ENCODE data around the gene TFCP2L1. TPM values are rescaled to one million over a fixed set of nuclear protein-coding genes. Genes with fewer than 3 reads are reported as not detected.
"Not testable (repeated sequence)": the region's sequence is repeated elsewhere in the genome, so short reads cannot be mapped to it uniquely, and the experiment has no call there.

Gene TFCP2L1, protein sequence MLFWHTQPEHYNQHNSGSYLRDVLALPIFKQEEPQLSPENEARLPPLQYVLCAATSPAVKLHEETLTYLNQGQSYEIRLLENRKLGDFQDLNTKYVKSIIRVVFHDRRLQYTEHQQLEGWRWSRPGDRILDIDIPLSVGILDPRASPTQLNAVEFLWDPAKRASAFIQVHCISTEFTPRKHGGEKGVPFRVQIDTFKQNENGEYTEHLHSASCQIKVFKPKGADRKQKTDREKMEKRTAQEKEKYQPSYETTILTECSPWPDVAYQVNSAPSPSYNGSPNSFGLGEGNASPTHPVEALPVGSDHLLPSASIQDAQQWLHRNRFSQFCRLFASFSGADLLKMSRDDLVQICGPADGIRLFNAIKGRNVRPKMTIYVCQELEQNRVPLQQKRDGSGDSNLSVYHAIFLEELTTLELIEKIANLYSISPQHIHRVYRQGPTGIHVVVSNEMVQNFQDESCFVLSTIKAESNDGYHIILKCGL
- total RNA-seq: under 0.01 TPM in 1 of 2 replicates, not detected in the other

DNA sequence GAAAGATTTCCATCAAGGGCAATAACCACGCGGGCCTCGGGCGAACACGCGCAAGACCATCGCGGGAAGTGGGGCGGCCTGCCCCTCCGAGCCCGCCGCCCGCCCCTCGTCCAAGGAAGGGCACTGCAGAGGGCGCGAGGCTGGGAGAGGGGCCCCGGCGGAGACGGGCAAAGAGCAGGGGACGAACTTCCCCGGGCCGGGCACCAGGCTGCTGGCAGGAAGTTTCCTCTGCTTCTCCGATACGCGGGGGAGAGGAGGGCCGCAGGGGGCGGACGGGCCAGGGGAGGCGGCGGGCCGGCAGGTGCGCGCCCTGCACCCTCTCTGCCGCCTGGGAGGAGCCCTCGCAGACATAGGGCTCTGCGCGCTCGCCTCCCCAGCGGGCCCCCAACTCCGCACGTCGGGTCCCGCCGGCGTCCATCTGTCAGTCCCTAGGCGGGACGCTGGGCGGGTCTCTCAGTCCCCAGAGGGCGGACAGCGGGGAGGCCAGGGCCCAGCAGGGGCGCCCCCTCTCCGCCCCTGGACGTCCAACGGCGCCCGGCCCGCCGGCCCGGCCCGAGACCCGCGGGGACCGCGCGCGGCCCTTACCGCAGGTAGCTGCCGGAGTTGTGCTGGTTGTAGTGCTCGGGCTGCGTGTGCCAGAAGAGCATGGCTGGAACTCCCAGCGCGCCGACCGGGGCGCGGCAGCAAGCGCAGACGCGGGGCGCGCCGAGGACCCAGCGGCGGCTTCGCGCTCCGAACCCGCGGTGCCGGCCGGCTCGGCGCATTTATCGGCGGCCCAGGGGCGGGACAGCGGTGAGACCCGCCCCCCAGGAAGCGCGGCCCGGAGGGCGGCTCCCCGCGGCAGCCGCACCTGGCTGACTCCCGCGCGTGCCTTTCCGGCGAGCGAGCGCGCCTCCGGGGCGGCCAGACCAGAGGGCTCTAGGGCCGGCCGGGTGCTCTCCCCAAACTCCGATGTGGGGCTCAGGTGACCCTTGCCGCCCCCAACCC is at the start of gene TFCP2L1:
Gene TFCP2L1, minus strand, starts transcription at position 740 of the 987 bp plus-strand sequence. Its CDS starts 93 bp downstream, at position 647.
- no peak within 1 kb of the TSS for H3K27ac ChIP-seq (ENCODE audit: low read depth, low read length)
- no peaks in the 10 kb centered on the region for H3K79me2 ChIP-seq (ENCODE audit: insufficient read depth, low read length)
- no peaks in the 10 kb centered on the region for H3K4me1 ChIP-seq (ENCODE audit: insufficient read depth, low read length)
- H3K4me2 ChIP-seq (ENCODE audit: insufficient read depth, low read length): peak within 1 kb of the TSS; percentile 53
- no peaks in the 10 kb centered on the region for H4K20me1 ChIP-seq (ENCODE audit: insufficient read depth, low read length)
- DNase-seq (ENCODE audit: insufficient read length, low spot score, missing footprints): peak; percentile 88
- TF ChIP-seq, protein P1, sequence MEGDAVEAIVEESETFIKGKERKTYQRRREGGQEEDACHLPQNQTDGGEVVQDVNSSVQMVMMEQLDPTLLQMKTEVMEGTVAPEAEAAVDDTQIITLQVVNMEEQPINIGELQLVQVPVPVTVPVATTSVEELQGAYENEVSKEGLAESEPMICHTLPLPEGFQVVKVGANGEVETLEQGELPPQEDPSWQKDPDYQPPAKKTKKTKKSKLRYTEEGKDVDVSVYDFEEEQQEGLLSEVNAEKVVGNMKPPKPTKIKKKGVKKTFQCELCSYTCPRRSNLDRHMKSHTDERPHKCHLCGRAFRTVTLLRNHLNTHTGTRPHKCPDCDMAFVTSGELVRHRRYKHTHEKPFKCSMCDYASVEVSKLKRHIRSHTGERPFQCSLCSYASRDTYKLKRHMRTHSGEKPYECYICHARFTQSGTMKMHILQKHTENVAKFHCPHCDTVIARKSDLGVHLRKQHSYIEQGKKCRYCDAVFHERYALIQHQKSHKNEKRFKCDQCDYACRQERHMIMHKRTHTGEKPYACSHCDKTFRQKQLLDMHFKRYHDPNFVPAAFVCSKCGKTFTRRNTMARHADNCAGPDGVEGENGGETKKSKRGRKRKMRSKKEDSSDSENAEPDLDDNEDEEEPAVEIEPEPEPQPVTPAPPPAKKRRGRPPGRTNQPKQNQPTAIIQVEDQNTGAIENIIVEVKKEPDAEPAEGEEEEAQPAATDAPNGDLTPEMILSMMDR (IDR thresholded peaks at IDR 0.05; ENCODE audit: extremely low read depth, low read depth, low read length): no peak
- peak within 1 kb of the TSS; percentile 41 for H2AFZ ChIP-seq (ENCODE audit: low read length)
- peaks cover 41% of the 10 kb centered on the region for H3K27me3 ChIP-seq (ENCODE audit: insufficient read depth, low read length)
- H3K9me3 ChIP-seq (ENCODE audit: low read depth, low read length): no peaks in the 10 kb centered on the region
- no peaks in the 10 kb centered on the region for H3K36me3 ChIP-seq (ENCODE audit: insufficient read depth, low read length)
- H3K4me3 ChIP-seq (ENCODE audit: insufficient read depth, low read length): peak within 1 kb of the TSS; percentile 35

DNA sequence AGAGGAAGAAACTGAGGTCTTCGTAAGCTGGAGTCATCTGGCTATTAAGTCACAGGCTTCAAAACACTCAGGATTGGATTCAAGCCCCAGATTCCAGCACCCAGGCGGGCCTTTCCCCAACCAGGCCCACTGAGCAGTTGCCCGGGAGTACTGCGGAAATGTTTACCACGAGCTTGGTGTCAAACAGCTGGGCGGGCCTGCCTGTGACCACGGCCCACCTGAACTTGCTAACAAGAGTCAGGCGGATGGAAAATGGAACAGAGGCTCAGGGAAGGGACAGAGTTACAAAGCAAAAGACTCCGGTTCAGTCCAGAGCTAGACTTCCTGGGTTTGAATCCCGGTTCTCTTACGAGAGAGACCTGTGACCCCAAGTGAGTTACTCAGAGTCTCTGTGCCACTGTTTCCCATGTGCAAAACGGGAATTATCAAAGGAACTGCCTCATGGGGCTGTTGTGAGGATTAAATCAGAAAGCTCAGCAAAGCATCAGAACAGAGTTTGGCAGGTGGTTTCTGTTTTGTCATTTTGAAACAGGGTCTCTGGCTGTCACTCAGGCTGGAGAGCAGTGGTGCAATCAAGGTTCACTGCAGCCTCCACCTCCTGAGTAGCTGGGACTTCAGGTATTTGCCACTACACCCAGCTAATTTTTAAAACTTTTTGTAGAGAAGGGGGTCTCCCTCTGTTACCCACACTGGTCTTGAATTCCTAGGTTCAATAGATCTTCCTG is 49.0 kb upstream of the TFCP2L1 start:
- Histone ChIP-seq H3K4me3 (ENCODE audit: insufficient read depth, low read length) (no peak overlapping the region), H3K36me3 (ENCODE audit: insufficient read depth, low read length) (peaks cover 2% of the 10 kb centered on the region), H3K27ac (ENCODE audit: low read depth, low read length) (no peak overlapping the region), H3K4me1 (ENCODE audit: insufficient read depth, low read length) (no peaks in the 10 kb centered on the region), H2AFZ (ENCODE audit: low read length) (no peak overlapping the region), H3K4me2 (ENCODE audit: insufficient read depth, low read length) (no peak overlapping the region), H4K20me1 (ENCODE audit: insufficient read depth, low read length) (no peaks in the 10 kb centered on the region), H3K27me3 (ENCODE audit: insufficient read depth, low read length) (peaks cover 2% of the 10 kb centered on the region), H3K79me2 (ENCODE audit: insufficient read depth, low read length) (no peaks in the 10 kb centered on the region), H3K9me3 (ENCODE audit: low read depth, low read length) (no peaks in the 10 kb centered on the region)
- TF ChIP-seq, protein P1 (IDR thresholded peaks at IDR 0.05; ENCODE audit: extremely low read depth, low read depth, low read length): no peak
- no peak for DNase-seq (ENCODE audit: insufficient read length, low spot score, missing footprints)

DNA sequence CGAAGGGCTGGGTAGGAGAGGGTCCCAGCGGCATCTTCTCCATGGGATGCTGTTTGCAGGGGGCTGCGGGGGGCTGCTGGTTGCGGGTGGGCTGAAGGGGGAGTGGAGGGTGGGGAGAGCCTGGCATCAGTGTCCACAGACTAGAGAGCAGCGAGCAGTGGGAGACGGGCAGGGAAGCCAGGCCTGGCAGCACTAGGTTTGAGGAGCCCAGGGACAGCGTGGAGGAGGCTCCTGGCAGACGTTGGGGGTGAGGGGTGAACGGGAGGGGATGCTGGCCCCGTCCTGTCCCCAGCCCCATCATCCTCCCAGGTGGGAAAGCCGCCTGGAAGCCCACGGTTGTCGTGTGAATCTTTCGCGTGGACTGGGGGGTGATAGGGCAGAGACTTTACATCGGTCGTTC is 48.2 kb upstream of the TFCP2L1 start:
- Histone ChIP-seq H4K20me1 (ENCODE audit: insufficient read depth, low read length) (no peaks in the 10 kb centered on the region), H3K9me3 (ENCODE audit: low read depth, low read length) (no peaks in the 10 kb centered on the region), H3K27me3 (ENCODE audit: insufficient read depth, low read length) (peaks cover 2% of the 10 kb centered on the region), H3K27ac (ENCODE audit: low read depth, low read length) (no peak overlapping the region), H3K36me3 (ENCODE audit: insufficient read depth, low read length) (no peaks in the 10 kb centered on the region), H2AFZ (ENCODE audit: low read length) (no peak overlapping the region), H3K79me2 (ENCODE audit: insufficient read depth, low read length) (no peaks in the 10 kb centered on the region), H3K4me1 (ENCODE audit: insufficient read depth, low read length) (no peaks in the 10 kb centered on the region), H3K4me3 (ENCODE audit: insufficient read depth, low read length) (no peak overlapping the region), H3K4me2 (ENCODE audit: insufficient read depth, low read length) (no peak overlapping the region)
- TF ChIP-seq, protein P1 (IDR thresholded peaks at IDR 0.05; ENCODE audit: extremely low read depth, low read depth, low read length): no peak
- no peak for DNase-seq (ENCODE audit: insufficient read length, low spot score, missing footprints)

DNA sequence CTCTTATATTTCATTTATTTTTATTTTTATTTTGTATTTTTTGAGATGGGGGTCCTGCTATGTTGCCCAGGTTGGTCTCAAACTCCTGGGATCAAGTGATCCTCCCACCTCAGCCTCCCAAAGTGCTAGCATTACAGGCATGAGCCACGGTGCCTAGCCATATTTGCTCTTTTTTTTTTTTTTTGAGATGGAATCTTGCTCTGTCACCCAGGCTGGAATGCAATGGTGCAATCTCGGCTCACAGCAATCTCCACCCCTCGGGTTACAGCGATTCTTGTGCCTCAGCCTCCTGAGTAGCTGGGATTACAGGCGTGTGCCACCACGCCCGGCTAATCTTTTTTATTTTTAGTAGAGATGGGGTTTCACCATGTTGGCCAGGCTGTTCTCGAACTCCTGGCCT is 46.3 kb upstream of the TFCP2L1 start:
- not testable (repeated sequence) for H3K36me3 ChIP-seq (ENCODE audit: insufficient read depth, low read length); H3K9me3 ChIP-seq (ENCODE audit: low read depth, low read length); H3K4me1 ChIP-seq (ENCODE audit: insufficient read depth, low read length); H3K4me2 ChIP-seq (ENCODE audit: insufficient read depth, low read length); H3K79me2 ChIP-seq (ENCODE audit: insufficient read depth, low read length); H4K20me1 ChIP-seq (ENCODE audit: insufficient read depth, low read length); H2AFZ ChIP-seq (ENCODE audit: low read length); H3K27ac ChIP-seq (ENCODE audit: low read depth, low read length); H3K4me3 ChIP-seq (ENCODE audit: insufficient read depth, low read length); H3K27me3 ChIP-seq (ENCODE audit: insufficient read depth, low read length); DNase-seq (ENCODE audit: insufficient read length, low spot score, missing footprints)
